IPS-18c (cell line): ENCODE results near the gene LASP1NB.

Source experiments
- H3K4me3 ChIP-seq: 2 replicates; pipeline ENCODE4 v1.7.0; 2013; ENCODE audit warnings: low read depth, mild to moderate bottlenecking, low read length, moderate library complexity; ENCODE audit not compliant: insufficient read depth
- H3K9me3 ChIP-seq: one replicate; pipeline ENCODE4 v1.6.1; 2013; ENCODE audit warnings: mild to moderate bottlenecking, low read length, moderate library complexity; ENCODE audit not compliant: control insufficient read depth, insufficient read depth

The LASP1NB gene

DNA sequence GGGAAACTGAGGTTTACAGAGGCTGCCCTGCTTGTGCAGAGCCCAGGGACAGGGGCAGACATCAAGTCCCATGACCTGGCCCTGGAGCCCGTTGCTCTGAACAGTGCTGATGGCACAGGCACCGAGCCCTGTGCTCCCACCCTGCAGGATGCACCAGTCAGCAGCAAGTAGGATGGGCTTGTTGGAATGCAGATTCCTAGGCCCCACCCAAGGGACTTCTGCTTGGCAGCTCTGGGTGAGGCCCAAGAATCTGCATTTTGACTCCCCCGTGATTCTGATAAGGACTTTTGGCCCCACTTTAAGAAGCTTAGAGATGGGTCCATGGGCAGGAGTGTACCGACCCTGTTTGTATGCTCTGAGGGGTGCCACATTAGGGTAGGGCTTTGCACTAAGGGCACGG lies 32.3 kb upstream of the LASP1NB start:
- Histone ChIP-seq H3K4me3 (no peak overlapping the region), H3K9me3 (no peaks in the 10 kb centered on the region)

DNA sequence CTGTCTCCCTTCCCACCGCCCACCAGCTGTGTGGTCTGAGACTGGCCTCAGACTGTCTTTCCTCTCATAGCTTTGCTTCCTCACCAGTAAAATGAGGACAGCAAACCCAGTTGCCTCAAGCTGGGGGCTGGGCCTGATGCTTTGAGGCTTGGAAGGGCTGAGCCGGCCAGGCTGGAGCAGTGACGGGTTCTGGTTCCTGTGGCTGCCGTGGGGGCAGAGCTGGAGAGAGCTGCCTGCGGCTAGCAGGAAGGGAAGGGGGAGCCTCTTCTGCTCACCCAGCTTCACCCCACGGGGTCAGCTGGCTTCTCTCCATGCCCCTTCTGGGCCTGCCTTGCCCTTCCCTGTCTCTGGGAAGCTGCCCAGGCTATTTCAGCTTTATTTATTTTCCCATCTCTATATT lies 31.8 kb upstream of the LASP1NB start:
- Histone ChIP-seq H3K4me3 (no peak overlapping the region), H3K9me3 (no peaks in the 10 kb centered on the region)

GRCh38 chr17:38894276-38894675 lies 31.1 kb upstream of the LASP1NB start:
- no peaks in the 10 kb centered on the region for H3K9me3 ChIP-seq
- H3K4me3 ChIP-seq, result no peak overlapping the region

DNA sequence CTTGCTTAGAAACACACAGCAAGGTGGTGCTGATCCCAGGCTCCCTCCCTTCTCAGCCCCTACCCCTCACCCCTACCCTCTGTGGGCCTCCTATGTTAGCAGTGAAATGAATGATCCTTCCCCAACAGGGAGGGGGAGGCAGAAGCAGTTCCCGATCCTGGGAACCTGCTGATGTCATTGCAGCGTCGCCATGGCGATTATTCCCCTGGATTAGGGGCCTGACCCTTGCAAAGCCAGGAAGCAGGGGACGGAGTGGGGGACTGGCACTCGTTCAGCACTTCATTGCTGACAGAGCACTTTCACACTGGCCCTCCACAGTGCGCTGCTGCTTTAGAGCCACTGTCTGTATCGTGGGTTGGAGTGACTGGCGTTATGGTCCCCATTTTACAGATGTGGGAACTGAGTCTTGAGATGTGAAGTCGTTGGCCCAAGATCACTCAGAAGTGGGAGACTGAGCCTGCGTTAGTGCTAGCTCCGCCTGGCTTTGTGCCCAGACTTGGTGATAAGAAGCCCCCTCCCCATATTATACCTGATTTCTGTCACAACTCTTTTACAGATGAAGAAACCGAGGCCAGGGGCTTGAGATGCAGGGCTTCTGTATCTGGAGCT lies 29.0 kb upstream of the LASP1NB start:
- Histone ChIP-seq H3K4me3 (no peak overlapping the region), H3K9me3 (no peaks in the 10 kb centered on the region)

DNA sequence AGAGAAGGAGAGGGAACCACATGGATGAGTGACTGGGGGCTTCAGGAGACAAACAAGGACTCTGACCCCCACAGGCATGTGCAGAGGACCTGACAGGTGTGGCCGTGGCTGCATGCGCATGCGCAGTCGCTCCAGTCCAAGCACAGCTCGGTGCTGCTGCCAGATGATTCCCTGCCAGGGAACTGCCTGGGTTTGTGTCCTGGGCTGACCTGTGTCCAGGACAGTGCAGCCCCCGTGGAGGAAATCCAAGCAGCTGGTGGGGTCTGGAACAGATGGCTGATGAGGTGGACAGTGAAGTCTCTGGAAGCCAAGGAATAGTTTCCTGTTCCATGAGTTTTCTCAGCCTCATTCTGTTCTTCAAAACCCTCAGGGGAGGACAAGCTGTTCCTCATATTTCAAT lies 28.2 kb upstream of the LASP1NB start:
- no peaks in the 10 kb centered on the region for H3K9me3 ChIP-seq
- H3K4me3 ChIP-seq, result no peak overlapping the region

- Histone ChIP-seq H3K9me3 (no peaks in the 10 kb centered on the region), H3K4me3 (no peak overlapping the region)
Observed at GRCh38 chr17:38897671-38898290, 27.6 kb upstream of the LASP1NB start.

- Histone ChIP-seq H3K4me3 (no peak overlapping the region), H3K9me3 (no peaks in the 10 kb centered on the region)
Observed at GRCh38 chr17:38898291-38898679, 27.1 kb upstream of the LASP1NB start.

DNA sequence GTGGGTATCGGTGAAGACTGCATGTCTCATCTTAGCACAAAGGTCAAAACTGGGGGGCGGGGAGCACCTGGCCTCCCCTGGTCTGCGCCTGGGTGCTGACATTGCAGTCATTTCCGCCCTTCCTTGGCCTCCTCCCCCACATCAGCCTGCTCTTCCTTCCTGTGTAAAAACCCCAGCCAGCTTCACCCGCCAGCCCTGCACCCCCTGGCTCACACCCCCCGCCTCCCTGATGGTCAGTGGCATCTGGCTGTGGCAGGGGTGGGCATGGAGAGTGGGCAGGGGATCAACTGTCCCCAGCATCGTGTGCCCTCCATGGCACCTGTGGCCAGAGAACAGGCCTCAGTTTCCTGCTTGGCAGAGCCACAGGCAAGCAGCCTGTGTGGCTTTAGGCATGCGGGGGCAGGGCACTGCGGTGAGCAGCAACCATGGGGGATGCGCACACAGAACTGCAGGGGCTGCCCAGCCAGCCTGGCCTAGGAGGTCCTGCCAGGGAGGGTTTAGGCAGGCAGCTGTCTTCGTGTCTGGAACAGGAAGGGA lies 26.5 kb upstream of the LASP1NB start:
- Histone ChIP-seq H3K9me3 (no peaks in the 10 kb centered on the region), H3K4me3 (no peak overlapping the region)

DNA sequence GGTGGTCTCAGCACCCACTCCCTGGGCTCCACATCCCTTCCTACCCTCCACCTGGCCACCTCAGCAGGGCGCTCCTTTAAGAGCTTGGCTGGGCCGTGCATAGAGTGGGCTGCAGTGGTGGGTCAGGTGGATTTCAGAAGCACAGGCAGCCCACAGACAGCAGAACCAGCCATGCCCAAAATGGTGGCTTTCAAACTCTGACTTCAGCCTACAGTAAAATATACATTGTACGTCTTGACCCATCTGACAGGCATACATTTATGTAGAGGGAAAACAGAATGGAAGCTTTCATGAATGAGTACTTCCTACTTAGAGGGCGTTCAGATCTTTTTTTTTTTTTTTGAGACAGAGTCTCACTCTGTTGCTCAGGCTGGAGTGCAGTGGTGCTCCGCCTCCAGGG lies 26.0 kb upstream of the LASP1NB start:
- no peak overlapping the region for H3K4me3 ChIP-seq
- no peaks in the 10 kb centered on the region for H3K9me3 ChIP-seq

- H3K9me3 ChIP-seq, result no peaks in the 10 kb centered on the region
- no peak overlapping the region for H3K4me3 ChIP-seq
Observed at GRCh38 chr17:38900978-38901656, 24.3 kb upstream of the LASP1NB start.

- Histone ChIP-seq H3K9me3 (no peaks in the 10 kb centered on the region), H3K4me3 (no peak overlapping the region)
Observed at GRCh38 chr17:38903404-38903803, 22.0 kb upstream of the LASP1NB start.

DNA sequence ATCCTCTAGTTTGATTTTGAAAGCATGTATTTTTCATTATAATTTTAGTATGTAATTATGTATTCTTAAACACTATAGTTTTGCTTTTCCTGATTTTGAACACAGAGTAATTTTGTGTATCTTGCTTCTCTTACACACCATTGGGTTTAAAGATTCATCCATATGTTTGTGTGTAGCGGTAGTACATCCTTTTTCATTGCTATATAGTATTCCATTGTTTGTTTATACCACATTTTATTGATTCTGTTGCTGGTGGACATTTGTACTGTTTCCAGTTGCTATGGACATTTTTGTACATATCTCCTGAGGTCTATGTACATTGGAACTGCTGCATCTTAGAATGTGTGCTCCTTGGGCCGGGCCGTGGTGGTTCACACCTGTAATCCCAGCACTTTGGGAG lies 20.5 kb upstream of the LASP1NB start:
- Histone ChIP-seq H3K4me3 (no peak overlapping the region), H3K9me3 (no peaks in the 10 kb centered on the region)

GRCh38 chr17:38905375-38905774 lies 20.0 kb upstream of the LASP1NB start:
- H3K9me3 ChIP-seq, result no peaks in the 10 kb centered on the region
- no peak overlapping the region for H3K4me3 ChIP-seq

GRCh38 chr17:38906460-38907228 lies 18.8 kb upstream of the LASP1NB start:
- H3K9me3 ChIP-seq, result no peaks in the 10 kb centered on the region
- H3K4me3 ChIP-seq, result no peak overlapping the region

DNA sequence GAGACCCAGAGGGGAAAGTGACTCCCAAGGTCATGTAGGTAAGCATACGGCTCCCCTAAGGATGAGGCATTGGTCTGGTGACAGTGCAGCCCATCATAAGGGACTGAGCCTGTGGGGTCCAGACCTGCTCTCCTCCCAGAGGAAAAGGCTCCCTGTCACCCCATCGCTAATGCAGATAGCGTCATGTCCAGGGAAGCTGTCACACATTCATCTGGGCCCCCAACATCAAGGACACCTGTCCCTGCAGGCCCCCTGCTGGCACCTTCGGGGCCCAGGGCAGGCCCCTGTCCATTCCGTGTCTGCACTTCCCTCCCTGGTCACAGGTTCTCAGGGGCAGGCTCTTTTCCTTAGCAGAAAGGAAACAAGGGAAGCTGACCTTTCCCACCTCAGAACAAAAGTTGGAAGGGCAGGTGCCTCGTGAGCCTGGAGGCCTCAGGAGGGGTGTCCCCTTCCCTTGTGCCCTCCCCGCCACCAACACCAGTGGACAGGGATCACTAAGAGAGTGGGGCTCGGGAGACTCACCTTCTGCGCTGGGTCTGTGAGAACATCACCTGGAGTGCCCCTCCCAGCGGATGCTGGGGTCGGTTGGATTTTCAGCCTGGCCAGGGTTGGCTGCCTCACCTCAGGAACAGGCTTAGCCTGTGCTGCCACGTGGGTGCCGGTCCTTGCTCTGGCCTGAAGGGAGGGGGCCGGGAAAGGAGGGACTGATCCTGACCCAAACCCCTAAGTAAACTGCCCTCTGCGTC lies 17.3 kb upstream of the LASP1NB start:
- Histone ChIP-seq H3K9me3 (no peaks in the 10 kb centered on the region), H3K4me3 (no peak overlapping the region)

DNA sequence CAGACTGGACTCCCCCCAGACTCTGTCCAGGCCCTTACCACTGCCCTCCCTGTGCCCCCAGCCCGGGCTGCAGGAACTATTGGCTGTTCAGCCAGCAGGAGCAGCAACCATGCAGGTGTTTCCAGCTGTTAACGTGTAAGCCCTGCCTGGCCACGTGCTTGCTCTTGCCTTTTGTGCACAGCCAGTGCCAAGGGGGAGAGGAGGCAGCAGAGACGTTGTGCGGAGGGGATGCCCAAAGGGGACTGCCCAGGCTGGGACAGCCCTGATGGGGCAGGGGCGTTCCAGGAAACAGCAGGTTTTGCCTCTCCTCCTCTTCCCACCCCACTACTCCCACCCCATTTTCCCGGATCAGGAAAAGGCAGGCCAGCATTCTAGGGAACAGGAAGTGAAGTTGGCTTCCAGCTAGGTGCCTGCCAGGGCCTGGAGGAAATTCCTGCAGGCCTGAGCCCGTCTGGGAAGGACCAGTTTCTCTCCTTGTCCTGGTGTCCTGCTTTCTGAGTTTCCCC lies 16.7 kb upstream of the LASP1NB start:
- no peak overlapping the region for H3K4me3 ChIP-seq
- no peaks in the 10 kb centered on the region for H3K9me3 ChIP-seq

- H3K4me3 ChIP-seq, result no peak overlapping the region
- no peaks in the 10 kb centered on the region for H3K9me3 ChIP-seq
Observed at GRCh38 chr17:38910325-38910724, 15.1 kb upstream of the LASP1NB start.
